ENCODE data around the gene RBM39. TPM values are rescaled to one million over a fixed set of nuclear protein-coding genes. Genes with fewer than 3 reads are reported as not detected.
A peak's percentile ranks its signal among the peaks of the same experiment; 100 is the strongest.

Gene RBM39
- total and polyA plus RNA-seq, 9 of the 15 experiments (the other 6 are each of a cell fraction or from before 2014, with no cell fraction given): 143 to 319 (median 228) TPM

GRCh38 chr20:35771689-35772562 is 29.9 kb upstream of the RBM39 start, which contains the start of gene PHF20 (continued):
- TF ChIP-seq, protein P1, sequence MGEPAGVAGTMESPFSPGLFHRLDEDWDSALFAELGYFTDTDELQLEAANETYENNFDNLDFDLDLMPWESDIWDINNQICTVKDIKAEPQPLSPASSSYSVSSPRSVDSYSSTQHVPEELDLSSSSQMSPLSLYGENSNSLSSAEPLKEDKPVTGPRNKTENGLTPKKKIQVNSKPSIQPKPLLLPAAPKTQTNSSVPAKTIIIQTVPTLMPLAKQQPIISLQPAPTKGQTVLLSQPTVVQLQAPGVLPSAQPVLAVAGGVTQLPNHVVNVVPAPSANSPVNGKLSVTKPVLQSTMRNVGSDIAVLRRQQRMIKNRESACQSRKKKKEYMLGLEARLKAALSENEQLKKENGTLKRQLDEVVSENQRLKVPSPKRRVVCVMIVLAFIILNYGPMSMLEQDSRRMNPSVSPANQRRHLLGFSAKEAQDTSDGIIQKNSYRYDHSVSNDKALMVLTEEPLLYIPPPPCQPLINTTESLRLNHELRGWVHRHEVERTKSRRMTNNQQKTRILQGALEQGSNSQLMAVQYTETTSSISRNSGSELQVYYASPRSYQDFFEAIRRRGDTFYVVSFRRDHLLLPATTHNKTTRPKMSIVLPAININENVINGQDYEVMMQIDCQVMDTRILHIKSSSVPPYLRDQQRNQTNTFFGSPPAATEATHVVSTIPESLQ (CRISPR knock-in tag; IDR thresholded peaks at IDR 0.05): peak; percentile 98
- TF ChIP-seq SMAD4 (CRISPR knock-in tag; conservative IDR thresholded peaks at IDR 0.05) (0 out of 2 replicates have a peak, but pooled peaks have one; percentile 10), ARNT (IDR thresholded peaks at IDR 0.05) (no peak), ATF7 (IDR thresholded peaks at IDR 0.05) (peak; percentile 93), TAF7 (tag; IDR thresholded peaks at IDR 0.05) (no peak), TCF7L2 (IDR thresholded peaks at IDR 0.05; ENCODE audit: low read depth, low read length) (no peak), ZNF79 (CRISPR knock-in tag; IDR thresholded peaks at IDR 0.05; ENCODE audit: low read depth) (no peak), MCM3 (IDR thresholded peaks at IDR 0.05) (no peak), C11orf30 (IDR thresholded peaks at IDR 0.05; ENCODE audit: low read depth) (no peak), TFAM (CRISPR knock-in tag; conservative IDR thresholded peaks at IDR 0.05) (no peak), PHF20 (IDR thresholded peaks at IDR 0.05; ENCODE audit: partially characterized antibody) (peak; percentile 15), TEAD2 (tag; IDR thresholded peaks at IDR 0.05) (no peak), ZNF639 (CRISPR knock-in tag; conservative IDR thresholded peaks at IDR 0.05 in 1 of 2, IDR thresholded peaks at IDR 0.05 in 1 of 2) (no peak), PCBP1 (IDR thresholded peaks at IDR 0.05; ENCODE audit: low read depth, low read length, poor library complexity, severe bottlenecking) (peak; percentile 89), KHSRP (IDR thresholded peaks at IDR 0.05) (no peak), ZNF121 (CRISPR knock-in tag; conservative IDR thresholded peaks at IDR 0.05) (no peak), L3MBTL2 (IDR thresholded peaks at IDR 0.05) (peak; percentile 100), HNRNPH1 (optimal IDR thresholded peaks at IDR 0.05; ENCODE audit: low read depth, low read length) (no peak), HDAC3 (IDR thresholded peaks at IDR 0.05; ENCODE audit: borderline replicate concordance, partially characterized antibody) (no peak), ZNF184 (CRISPR knock-in tag; IDR thresholded peaks at IDR 0.05) (no peak), PTBP1 (IDR thresholded peaks at IDR 0.05; ENCODE audit: low read depth, low read length) (no peak)
- TF ChIP-seq, protein P2, sequence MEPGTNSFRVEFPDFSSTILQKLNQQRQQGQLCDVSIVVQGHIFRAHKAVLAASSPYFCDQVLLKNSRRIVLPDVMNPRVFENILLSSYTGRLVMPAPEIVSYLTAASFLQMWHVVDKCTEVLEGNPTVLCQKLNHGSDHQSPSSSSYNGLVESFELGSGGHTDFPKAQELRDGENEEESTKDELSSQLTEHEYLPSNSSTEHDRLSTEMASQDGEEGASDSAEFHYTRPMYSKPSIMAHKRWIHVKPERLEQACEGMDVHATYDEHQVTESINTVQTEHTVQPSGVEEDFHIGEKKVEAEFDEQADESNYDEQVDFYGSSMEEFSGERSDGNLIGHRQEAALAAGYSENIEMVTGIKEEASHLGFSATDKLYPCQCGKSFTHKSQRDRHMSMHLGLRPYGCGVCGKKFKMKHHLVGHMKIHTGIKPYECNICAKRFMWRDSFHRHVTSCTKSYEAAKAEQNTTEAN (CRISPR knock-in tag; IDR thresholded peaks at IDR 0.05): no peak
